ENCODE results near the gene ALDOC. TPM values are rescaled to one million over a fixed set of nuclear protein-coding genes. Genes with fewer than 3 reads are reported as not detected.

Gene ALDOC
- total RNA-seq, 4 donors from 2014 or later = 21.6 to 49.5 (median 27.5) TPM

GRCh38 chr17:28574526-28574925 lies 2.2 kb downstream of the ALDOC start:
- TF ChIP-seq POLR2AphosphoS5 (IDR thresholded peaks at IDR 0.05) = no peak
- TF ChIP-seq EP300 (IDR thresholded peaks at IDR 0.05) = no peak
- no peak for TF ChIP-seq POLR2A (IDR thresholded peaks at IDR 0.05; ENCODE audit: low read depth)
- no peak for TF ChIP-seq CTCF (IDR thresholded peaks at IDR 0.05)
- H3K36me3 ChIP-seq = peaks cover 0 to 8% (median 2%) of the 10 kb centered on the region in 4 donors
- DNase-seq (ENCODE audit: extremely low spot score) = no peak
- 100% methylated on average over 4 of the region's 7 CpGs for WGBS
- no peaks in the 10 kb centered on the region for H3K9me3 ChIP-seq
- H3K27me3 ChIP-seq = no peaks in the 10 kb centered on the region
- peaks cover 34 to 49% (median 44%) of the 10 kb centered on the region in 4 donors for H3K4me1 ChIP-seq
- intact Hi-C loops (cut with DNase I) = no loop called here
- no peak overlapping the region for H3K4me3 ChIP-seq
- no peak overlapping the region for H3K27ac ChIP-seq (replicated peaks in 1 of 4)

GRCh38 chr17:28573966-28574480 lies 2.7 kb downstream of the ALDOC start:
- H3K27ac ChIP-seq (replicated peaks in 1 of 4) = no peak overlapping the region
- no peaks in the 10 kb centered on the region for H3K27me3 ChIP-seq
- TF ChIP-seq CTCF (IDR thresholded peaks at IDR 0.05) (no peak), POLR2AphosphoS5 (IDR thresholded peaks at IDR 0.05) (no peak), POLR2A (IDR thresholded peaks at IDR 0.05; ENCODE audit: low read depth) (no peak), EP300 (IDR thresholded peaks at IDR 0.05) (no peak)
- WGBS = 98% methylated on average over 6 of the region's 6 CpGs
- no peak for DNase-seq (ENCODE audit: extremely low spot score)
- no peaks in the 10 kb centered on the region for H3K9me3 ChIP-seq
- intact Hi-C loops (cut with DNase I) = no loop called here
- peaks cover 0 to 4% (median 1%) of the 10 kb centered on the region in 4 donors for H3K36me3 ChIP-seq
- no peak overlapping the region for H3K4me3 ChIP-seq
- H3K4me1 ChIP-seq = peaks cover 39 to 54% (median 46%) of the 10 kb centered on the region in 4 donors

GRCh38 chr17:28573521-28573920 lies 3.2 kb downstream of the ALDOC start:
- no peaks in the 10 kb centered on the region for H3K27me3 ChIP-seq
- TF ChIP-seq EP300 (IDR thresholded peaks at IDR 0.05) (no peak), POLR2A (IDR thresholded peaks at IDR 0.05; ENCODE audit: low read depth) (no peak), CTCF (IDR thresholded peaks at IDR 0.05) (no peak), POLR2AphosphoS5 (IDR thresholded peaks at IDR 0.05) (no peak)
- H3K4me1 ChIP-seq = peaks cover 40 to 58% (median 48%) of the 10 kb centered on the region in 4 donors
- intact Hi-C loops (cut with DNase I) = no loop called here
- H3K36me3 ChIP-seq = peaks cover 0 to 4% (median 0%) of the 10 kb centered on the region in 4 donors
- WGBS = 94% methylated on average over 9 of the region's 9 CpGs
- H3K27ac ChIP-seq (replicated peaks in 1 of 4) = no peak overlapping the region
- H3K4me3 ChIP-seq = no peak overlapping the region
- H3K9me3 ChIP-seq = no peaks in the 10 kb centered on the region
- DNase-seq (ENCODE audit: extremely low spot score) = no peak

- H3K27me3 ChIP-seq = no peaks in the 10 kb centered on the region
- H3K4me1 ChIP-seq = peaks cover 40 to 58% (median 48%) of the 10 kb centered on the region in 4 donors
- peaks cover 0 to 4% (median 0%) of the 10 kb centered on the region in 4 donors for H3K36me3 ChIP-seq
- intact Hi-C loops (cut with DNase I) = no loop called here
- H3K9me3 ChIP-seq = no peaks in the 10 kb centered on the region
- H3K4me3 ChIP-seq = no peak overlapping the region
- no peak for TF ChIP-seq CTCF (IDR thresholded peaks at IDR 0.05)
- no peak for TF ChIP-seq POLR2A (IDR thresholded peaks at IDR 0.05; ENCODE audit: low read depth)
- TF ChIP-seq EP300 (IDR thresholded peaks at IDR 0.05) = no peak
- no peak for TF ChIP-seq POLR2AphosphoS5 (IDR thresholded peaks at IDR 0.05)
- H3K27ac ChIP-seq (replicated peaks in 1 of 4) = no peak overlapping the region
- no peak for DNase-seq (ENCODE audit: extremely low spot score)
These were observed 3.7 kb downstream of the ALDOC start for GRCh38 chr17:28573040-28573380.

All from esophagus muscularis mucosa (tissue), 4 donors.